Karpas-422 (cell line): Measurements from ENCODE around the gene BRF1. TPM values are rescaled to one million over a fixed set of nuclear protein-coding genes. Genes with fewer than 3 reads are reported as not detected.

ENCODE experiments used
- DNase-seq: peaks from one replicate; pipeline ENCODE4 v3.0.0-alpha.2; 2015
- H2AFZ ChIP-seq: fragments of 200-600 bp; sonication (generic); 2 replicates; pipeline ENCODE4 v1.6.1; 2014; ENCODE audit warnings: antibody characterized with exemption, low read length, mixed read lengths
- H3K27ac ChIP-seq: fragments of 200-600 bp; sonication (generic); 2 replicates; pipeline ENCODE4 v1.5.1; 2014; ENCODE audit warnings: mild to moderate bottlenecking, low read length, moderate library complexity
- H3K27me3 ChIP-seq: fragments of 200-600 bp; sonication (generic); 2 replicates; pipeline ENCODE4 v1.6.1; 2014; ENCODE audit warnings: low read length, mixed read lengths
- H3K36me3 ChIP-seq: fragments of 200-600 bp; sonication (generic); 2 replicates; pipeline ENCODE4 v1.6.1; 2014; ENCODE audit warnings: low read length, mixed read lengths; ENCODE audit not compliant: insufficient read depth
- H3K4me1 ChIP-seq: fragments of 200-600 bp; sonication (generic); 2 replicates; pipeline ENCODE4 v1.6.1; 2014; ENCODE audit warnings: mild to moderate bottlenecking, low read length, mixed read lengths
- H3K4me2 ChIP-seq: fragments of 200-600 bp; sonication (generic); 2 replicates; pipeline ENCODE4 v1.6.1; 2014; ENCODE audit warnings: low read length, low read depth, mild to moderate bottlenecking; ENCODE audit not compliant: poor library complexity, severe bottlenecking
- H3K4me3 ChIP-seq: fragments of 200-600 bp; sonication (generic); 2 replicates; pipeline ENCODE4 v1.5.1; 2014; ENCODE audit warnings: mild to moderate bottlenecking, antibody characterized with exemption, low read length, mixed read lengths
- H3K79me2 ChIP-seq: fragments of 200-600 bp; sonication (generic); 2 replicates; pipeline ENCODE4 v1.6.1; 2014; ENCODE audit warnings: mild to moderate bottlenecking, low read length, mixed read lengths
- H3K9ac ChIP-seq: fragments of 200-600 bp; sonication (generic); 2 replicates; pipeline ENCODE4 v1.6.0; 2014; ENCODE audit warnings: low read length
- H3K9me2 ChIP-seq: fragments of 200-600 bp; sonication (generic), shearing (Covaris generic); replicated peaks from 2 replicates; pipeline ENCODE4 v1.6.0; 2014; ENCODE audit warnings: mild to moderate bottlenecking, low read length, moderate library complexity; ENCODE audit not compliant: insufficient read depth
- H3K9me3 ChIP-seq: fragments of 300-700, 200-600 bp; sonication (generic); 2 replicates; pipeline ENCODE4 v1.6.1; 2014; ENCODE audit warnings: low read length, mixed read lengths
- H4K20me1 ChIP-seq: fragments of 200-600 bp; sonication (generic); 2 replicates; pipeline ENCODE4 v1.6.1; 2014; ENCODE audit warnings: mild to moderate bottlenecking, antibody characterized with exemption, low read length, low read depth; ENCODE audit not compliant: insufficient read depth
- total RNA-seq: library from RNA; depleted of rRNA; stranded (reverse); fragments of >200 nt; shearing (Covaris generic); gene quantifications from 2 replicates; pipeline ENCODE4 v1.2.3, GENCODE V29; 2014; ENCODE audit warnings: low replicate concordance

BRF1 gene
- total RNA-seq, 1 experiment from 2014 or later = 19.0 TPM

GRCh38 chr14:105165761-105166485, 134.9 kb downstream of the BRF1 start:
- DNase-seq = no peak
- Histone ChIP-seq H4K20me1 (peaks cover 7% of the 10 kb centered on the region; the same call in 1 of the 2 replicates), H3K27me3 (no peaks in the 10 kb centered on the region), H3K79me2 (no peaks in the 10 kb centered on the region), H3K36me3 (no peaks in the 10 kb centered on the region), H3K4me3 (no peak overlapping the region), H3K9ac (no peak overlapping the region), H3K27ac (no peak overlapping the region), H3K9me2 (no peaks in the 10 kb centered on the region), H3K4me1 (peaks cover 3% of the 10 kb centered on the region; the same call in 1 of the 2 replicates), H3K9me3 (no peaks in the 10 kb centered on the region), H3K4me2 (no peak overlapping the region), H2AFZ (no peak overlapping the region)

DNA sequence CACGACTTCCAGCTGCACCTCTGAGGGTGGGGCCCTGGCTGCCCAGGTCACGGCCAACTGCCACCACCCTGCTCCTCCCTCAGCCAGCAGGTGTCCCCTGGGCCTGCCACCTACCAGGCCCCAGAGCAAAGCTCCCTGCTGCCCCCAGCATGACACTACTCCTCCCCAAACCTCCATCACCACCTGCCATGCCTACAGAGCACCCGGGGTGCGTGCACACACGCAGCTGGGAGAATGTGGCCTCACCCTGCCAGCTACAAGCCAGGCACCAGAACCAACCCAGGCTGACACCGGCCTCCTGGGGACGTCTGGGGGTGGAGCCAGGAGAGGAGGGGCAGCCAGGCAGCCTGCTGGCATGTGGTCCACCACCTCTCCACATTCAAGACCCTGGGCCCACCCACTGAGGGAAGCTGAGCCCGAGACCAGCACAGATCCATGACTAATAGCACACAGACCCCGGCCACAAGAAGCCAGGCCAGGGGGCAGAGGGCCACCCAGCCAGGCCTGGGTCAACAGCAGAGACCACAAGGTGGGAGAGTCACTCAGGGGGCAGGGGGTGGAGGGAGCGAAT, 135.6 kb downstream of the BRF1 start:
- Histone ChIP-seq H3K36me3 (no peaks in the 10 kb centered on the region), H3K4me2 (no peak overlapping the region), H2AFZ (no peak overlapping the region), H3K27ac (no peak overlapping the region), H3K4me1 (peaks cover 3% of the 10 kb centered on the region; the same call in 1 of the 2 replicates), H3K9me3 (no peaks in the 10 kb centered on the region), H3K79me2 (no peaks in the 10 kb centered on the region), H3K9ac (no peak overlapping the region), H3K27me3 (no peaks in the 10 kb centered on the region), H4K20me1 (peaks cover 7% of the 10 kb centered on the region; the same call in 1 of the 2 replicates), H3K9me2 (no peaks in the 10 kb centered on the region), H3K4me3 (no peak overlapping the region)
- DNase-seq = peak; percentile 58

DNA sequence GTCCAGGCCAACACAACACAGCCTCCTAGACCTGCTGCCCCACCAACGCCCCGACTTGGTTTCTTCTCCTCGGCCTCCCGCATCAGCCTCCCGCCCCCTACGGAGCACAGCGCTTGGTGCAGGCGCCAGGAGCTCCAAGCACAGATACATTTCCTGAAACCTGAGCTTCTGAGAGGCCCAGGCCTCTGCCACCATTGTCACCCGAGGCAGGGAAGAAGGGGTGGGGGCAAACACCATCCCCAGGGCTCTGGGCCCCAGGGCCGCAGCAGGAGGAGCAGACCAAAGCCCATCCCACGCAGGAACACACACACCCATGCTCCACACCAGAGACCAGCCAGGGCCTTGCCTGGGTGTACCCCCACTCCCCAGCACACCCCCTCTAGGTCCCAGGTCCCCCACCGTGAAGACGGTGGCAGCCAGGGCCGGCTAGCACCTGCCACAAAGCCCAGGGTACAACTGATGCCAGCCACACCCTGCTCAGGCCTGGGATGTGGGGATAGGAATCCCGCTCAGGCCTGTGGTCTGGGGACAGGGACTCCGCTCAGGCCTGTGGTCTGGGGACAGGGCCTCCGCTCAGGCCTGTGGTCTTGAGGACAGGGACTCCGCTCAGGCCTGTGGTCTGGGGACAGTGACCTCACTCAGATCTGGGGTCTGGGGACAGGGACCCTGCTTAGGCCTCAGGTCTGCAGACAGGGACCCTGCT, 137.6 kb downstream of the BRF1 start:
- Histone ChIP-seq H3K4me2 (no peak overlapping the region), H2AFZ (no peak overlapping the region), H3K9me3 (no peaks in the 10 kb centered on the region), H4K20me1 (peaks cover 7% of the 10 kb centered on the region; the same call in 1 of the 2 replicates), H3K27me3 (no peaks in the 10 kb centered on the region), H3K4me3 (no peak overlapping the region), H3K36me3 (no peaks in the 10 kb centered on the region), H3K9ac (no peak overlapping the region), H3K4me1 (no peaks in the 10 kb centered on the region), H3K79me2 (no peaks in the 10 kb centered on the region), H3K9me2 (no peaks in the 10 kb centered on the region), H3K27ac (no peak overlapping the region)
- DNase-seq = no peak

DNA sequence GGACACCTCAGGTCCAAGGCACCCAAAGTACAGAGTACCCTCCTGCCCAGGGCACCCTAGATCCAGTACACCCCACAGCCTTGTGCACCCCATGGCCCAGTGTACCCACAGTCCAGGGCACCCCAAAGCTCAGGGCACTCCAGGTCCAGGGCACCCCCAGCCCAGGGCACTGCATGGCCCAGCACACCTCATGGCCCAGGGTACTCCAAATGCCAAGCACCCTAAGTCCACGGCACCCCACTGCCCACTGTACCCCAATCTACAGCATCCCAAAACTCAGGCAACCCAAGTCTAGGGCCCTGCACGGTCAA, 138.2 kb downstream of the BRF1 start:
- no peaks in the 10 kb centered on the region for H3K79me2 ChIP-seq
- no peaks in the 10 kb centered on the region for H3K36me3 ChIP-seq
- H3K4me1 ChIP-seq = no peaks in the 10 kb centered on the region
- no peak overlapping the region for H3K4me2 ChIP-seq
- H2AFZ ChIP-seq = no peak overlapping the region
- no peak overlapping the region for H3K27ac ChIP-seq
- no peaks in the 10 kb centered on the region for H3K27me3 ChIP-seq
- peaks cover 7% of the 10 kb centered on the region; the same call in 1 of the 2 replicates for H4K20me1 ChIP-seq
- no peak for DNase-seq
- no peaks in the 10 kb centered on the region for H3K9me2 ChIP-seq
- H3K4me3 ChIP-seq = no peak overlapping the region
- no peaks in the 10 kb centered on the region for H3K9me3 ChIP-seq
- H3K9ac ChIP-seq = no peak overlapping the region

- DNase-seq = no peak
- no peaks in the 10 kb centered on the region for H3K27me3 ChIP-seq
- H3K27ac ChIP-seq = no peak overlapping the region
- no peaks in the 10 kb centered on the region for H3K79me2 ChIP-seq
- H3K4me3 ChIP-seq = no peak overlapping the region
- no peaks in the 10 kb centered on the region for H3K9me2 ChIP-seq
- H3K36me3 ChIP-seq = no peaks in the 10 kb centered on the region
- no peak overlapping the region for H2AFZ ChIP-seq
- H3K4me1 ChIP-seq = no peaks in the 10 kb centered on the region
- H3K4me2 ChIP-seq = no peak overlapping the region
- no peaks in the 10 kb centered on the region for H3K9me3 ChIP-seq
- H4K20me1 ChIP-seq = peaks cover 7% of the 10 kb centered on the region; the same call in 1 of the 2 replicates
- no peak overlapping the region for H3K9ac ChIP-seq
These were observed 138.7 kb downstream of the BRF1 start for GRCh38 chr14:105161964-105162668.

DNA sequence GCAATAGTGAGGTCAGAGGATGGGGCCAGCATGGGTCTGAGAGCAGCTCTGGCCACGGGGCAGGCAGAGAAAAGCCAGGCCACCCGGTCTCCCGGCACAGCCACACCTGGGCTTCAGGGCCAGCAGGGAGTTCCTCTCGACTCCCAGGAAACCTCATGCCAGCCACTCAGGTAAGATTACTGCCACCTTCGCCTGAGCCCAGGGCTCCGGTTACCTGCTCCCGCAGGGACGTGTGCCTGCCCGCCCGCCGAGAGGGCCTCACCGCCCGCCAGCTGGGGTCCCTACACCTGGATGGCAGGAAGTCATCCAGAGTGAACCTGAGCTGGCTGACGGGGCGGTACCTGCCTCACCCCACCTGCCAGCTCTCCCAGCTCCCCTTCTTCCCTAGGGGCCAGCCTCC, 139.5 kb downstream of the BRF1 start:
- Histone ChIP-seq H3K9me2 (no peaks in the 10 kb centered on the region), H3K27me3 (no peaks in the 10 kb centered on the region), H3K4me2 (no peak overlapping the region), H3K36me3 (no peaks in the 10 kb centered on the region), H3K79me2 (no peaks in the 10 kb centered on the region), H3K4me3 (no peak overlapping the region), H2AFZ (no peak overlapping the region), H3K9ac (no peak overlapping the region), H3K4me1 (no peaks in the 10 kb centered on the region), H3K27ac (no peak overlapping the region), H4K20me1 (peaks cover 7% of the 10 kb centered on the region; the same call in 1 of the 2 replicates), H3K9me3 (no peaks in the 10 kb centered on the region)
- no peak for DNase-seq

- no peaks in the 10 kb centered on the region for H3K9me3 ChIP-seq
- no peak overlapping the region for H3K9ac ChIP-seq
- H3K4me3 ChIP-seq = no peak overlapping the region
- no peak overlapping the region for H3K27ac ChIP-seq
- H3K4me2 ChIP-seq = no peak overlapping the region
- no peaks in the 10 kb centered on the region for H3K9me2 ChIP-seq
- peaks cover 3% of the 10 kb centered on the region; the same call in 1 of the 2 replicates for H4K20me1 ChIP-seq
- no peaks in the 10 kb centered on the region for H3K79me2 ChIP-seq
- H3K4me1 ChIP-seq = no peaks in the 10 kb centered on the region
- no peaks in the 10 kb centered on the region for H3K36me3 ChIP-seq
- H3K27me3 ChIP-seq = no peaks in the 10 kb centered on the region
- DNase-seq = no peak
- no peak overlapping the region for H2AFZ ChIP-seq
These were observed 140.0 kb downstream of the BRF1 start for GRCh38 chr14:105160776-105161175.

- DNase-seq = no peak
- H3K4me2 ChIP-seq = no peak overlapping the region
- H3K79me2 ChIP-seq = no peaks in the 10 kb centered on the region
- H3K36me3 ChIP-seq = no peaks in the 10 kb centered on the region
- H3K4me3 ChIP-seq = no peak overlapping the region
- H3K4me1 ChIP-seq = no peaks in the 10 kb centered on the region
- no peaks in the 10 kb centered on the region; the same call in 1 of the 2 replicates for H4K20me1 ChIP-seq
- no peak overlapping the region for H3K27ac ChIP-seq
- no peaks in the 10 kb centered on the region for H3K27me3 ChIP-seq
- H2AFZ ChIP-seq = no peak overlapping the region
- no peaks in the 10 kb centered on the region for H3K9me3 ChIP-seq
- no peak overlapping the region for H3K9ac ChIP-seq
- no peaks in the 10 kb centered on the region for H3K9me2 ChIP-seq
These were observed 141.5 kb downstream of the BRF1 start for GRCh38 chr14:105159344-105159743.
